ENCODE results near the gene MRO.

The MRO gene

DNA sequence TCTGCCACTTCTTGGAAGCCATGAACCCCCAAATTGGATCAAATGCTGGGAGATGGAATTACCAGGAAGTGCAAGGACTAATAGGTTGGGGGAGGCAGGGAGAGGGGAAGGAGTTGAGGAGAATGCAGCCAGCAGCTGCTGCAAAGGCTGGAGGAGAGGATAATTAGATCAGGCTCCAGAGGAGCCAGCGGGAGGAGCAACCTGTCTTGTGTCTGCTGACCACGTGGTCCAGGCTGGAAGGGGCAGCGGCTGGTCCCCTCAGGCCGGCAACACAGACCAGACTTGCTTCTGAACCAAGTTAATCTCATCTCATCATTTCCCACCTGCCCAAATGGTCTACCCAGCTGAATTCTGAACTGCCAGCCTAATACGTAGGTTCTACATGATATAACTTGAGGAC is 68.3 kb downstream of the MRO start:
- DNase-seq (ENCODE audit: low read depth) = no peak
- H3K4me3 ChIP-seq (ENCODE audit: control insufficient read depth, low read depth, low read length) = no peak overlapping the region
- no peak for TF ChIP-seq CTCF (IDR thresholded peaks at IDR 0.05; ENCODE audit: control insufficient read depth, insufficient read depth, low read depth, low read length, missing control alignments)

DNA sequence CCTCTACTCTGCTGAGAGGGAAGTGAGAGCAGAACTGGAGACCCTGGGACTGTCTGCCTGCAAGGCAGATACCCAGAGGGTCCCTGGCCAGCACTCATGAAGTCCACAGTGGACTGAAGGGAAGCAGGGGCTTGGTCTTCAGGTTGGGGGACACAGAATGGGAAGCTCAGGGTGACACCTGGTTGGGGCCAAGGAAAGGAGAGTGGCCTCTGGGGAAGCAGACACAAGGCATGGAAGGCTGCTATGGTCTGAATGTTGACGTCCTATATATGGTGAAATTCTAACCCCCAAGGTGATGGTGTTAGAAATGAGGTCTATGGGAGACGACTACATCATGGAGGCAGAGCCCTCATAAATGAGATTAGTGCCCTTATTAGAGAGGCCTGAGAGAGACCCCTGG is 69.3 kb downstream of the MRO start:
- TF ChIP-seq CTCF (IDR thresholded peaks at IDR 0.05; ENCODE audit: control insufficient read depth, insufficient read depth, low read depth, low read length, missing control alignments) = no peak
- no peak overlapping the region for H3K4me3 ChIP-seq (ENCODE audit: control insufficient read depth, low read depth, low read length)
- no peak for DNase-seq (ENCODE audit: low read depth)

DNA sequence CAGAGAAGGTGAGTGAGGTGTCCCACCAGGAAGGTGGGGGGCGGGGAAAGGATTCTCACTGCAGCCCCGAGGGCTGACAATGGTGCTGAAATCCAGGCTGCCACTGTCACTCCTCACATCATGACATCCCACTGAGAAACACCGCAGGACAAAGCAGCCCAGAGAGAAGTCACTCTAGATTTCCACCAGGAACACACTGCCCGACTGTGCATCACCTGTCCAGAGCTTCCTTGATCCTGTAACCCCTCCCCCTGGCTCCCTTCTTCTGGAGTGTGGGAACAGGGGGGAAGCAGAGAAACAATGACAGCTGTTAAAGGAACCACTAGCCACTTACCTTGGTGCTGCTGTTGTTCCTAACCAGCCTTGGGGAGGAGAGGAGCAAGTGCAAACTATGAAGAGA is 69.9 kb downstream of the MRO start:
- no peak for TF ChIP-seq CTCF (IDR thresholded peaks at IDR 0.05; ENCODE audit: control insufficient read depth, insufficient read depth, low read depth, low read length, missing control alignments)
- no peak for DNase-seq (ENCODE audit: low read depth)
- no peak overlapping the region for H3K4me3 ChIP-seq (ENCODE audit: control insufficient read depth, low read depth, low read length)

DNA sequence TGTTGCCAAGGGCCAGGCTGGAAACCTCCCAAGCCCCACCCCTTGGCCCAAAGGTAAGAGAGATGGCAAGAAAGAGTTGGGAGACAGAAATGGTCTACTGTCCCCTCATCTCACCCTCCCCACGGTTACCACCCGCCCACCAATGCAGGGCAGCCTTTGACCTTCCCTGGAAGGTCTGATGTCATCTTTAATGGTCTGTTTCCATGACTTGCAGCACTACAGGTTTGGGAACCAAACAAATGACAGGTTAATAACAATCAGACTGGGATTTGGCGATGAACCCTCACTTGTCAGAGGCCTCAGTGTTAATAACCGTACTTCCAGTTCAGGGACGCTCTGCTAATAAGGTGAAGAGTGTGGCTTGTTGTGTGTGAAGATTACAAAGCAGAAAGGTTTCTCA is 70.4 kb downstream of the MRO start:
- H3K4me3 ChIP-seq (ENCODE audit: control insufficient read depth, low read depth, low read length) = no peak overlapping the region
- TF ChIP-seq CTCF (IDR thresholded peaks at IDR 0.05; ENCODE audit: control insufficient read depth, insufficient read depth, low read depth, low read length, missing control alignments) = no peak
- no peak for DNase-seq (ENCODE audit: low read depth)

- DNase-seq (ENCODE audit: low read depth) = no peak
- no peak overlapping the region for H3K4me3 ChIP-seq (ENCODE audit: control insufficient read depth, low read depth, low read length)
- TF ChIP-seq CTCF (IDR thresholded peaks at IDR 0.05; ENCODE audit: control insufficient read depth, insufficient read depth, low read depth, low read length, missing control alignments) = no peak
Measured at GRCh38 chr18:50748243-50749229, 71.3 kb downstream of the MRO start.

- no peak for TF ChIP-seq CTCF (IDR thresholded peaks at IDR 0.05; ENCODE audit: control insufficient read depth, insufficient read depth, low read depth, low read length, missing control alignments)
- DNase-seq (ENCODE audit: low read depth) = no peak
- no peak overlapping the region for H3K4me3 ChIP-seq (ENCODE audit: control insufficient read depth, low read depth, low read length)
Measured at GRCh38 chr18:50747849-50748242, 72.0 kb downstream of the MRO start.
